ENCODE data around the gene PRRC1. TPM values are rescaled to one million over a fixed set of nuclear protein-coding genes. Genes with fewer than 3 reads are reported as not detected.

The PRRC1 gene
- total RNA-seq, 1 experiment from 2014 or later = 15.1 TPM

GRCh38 chr5:127601111-127601510 is 83.7 kb downstream of the PRRC1 start:
- DNase-seq (ENCODE audit: low spot score) = no peak
- in situ Hi-C loops (cut with HindIII; ENCODE audit: low sequenced_read_pairs) = no loop called here

- DNase-seq (ENCODE audit: low spot score) = no peak
- in situ Hi-C loops (cut with HindIII; ENCODE audit: low sequenced_read_pairs) = no loop called here
Observed at GRCh38 chr5:127601601-127602000, 84.2 kb downstream of the PRRC1 start.

GRCh38 chr5:127602481-127602880 is 85.0 kb downstream of the PRRC1 start:
- no peak for DNase-seq (ENCODE audit: low spot score)
- in situ Hi-C loops (cut with HindIII; ENCODE audit: low sequenced_read_pairs) = no loop called here

GRCh38 chr5:127602896-127603844 is 85.7 kb downstream of the PRRC1 start:
- in situ Hi-C loops (cut with HindIII; ENCODE audit: low sequenced_read_pairs) = no loop called here

More at GRCh38 chr5:127602896-127603844, 85.7 kb downstream of the PRRC1 start:
- DNase-seq (ENCODE audit: low spot score) = no peak

Other genes starting within 250 kb of the PRRC1 start
- gene MEGF10, start 226.8 kb upstream of the PRRC1 start, total RNA-seq (2014; rRNA removed; shearing (Covaris generic)) = 0.03 TPM in 1 of 2 replicates, not detected in the other
- not detected in 2 replicates for gene CTXN3, start 131.4 kb downstream of the PRRC1 start, total RNA-seq (2014; rRNA removed; shearing (Covaris generic))
- gene CCDC192, start 185.8 kb downstream of the PRRC1 start, total RNA-seq (2014; rRNA removed; shearing (Covaris generic)) = not detected in 2 replicates

All from G401 (cell line).